ENCODE results near the gene GALK1. TPM values are rescaled to one million over a fixed set of nuclear protein-coding genes. Genes with fewer than 3 reads are reported as not detected.

The GALK1 gene
- total RNA-seq, 1 experiment from 2014 or later = 36.7 TPM

DNA sequence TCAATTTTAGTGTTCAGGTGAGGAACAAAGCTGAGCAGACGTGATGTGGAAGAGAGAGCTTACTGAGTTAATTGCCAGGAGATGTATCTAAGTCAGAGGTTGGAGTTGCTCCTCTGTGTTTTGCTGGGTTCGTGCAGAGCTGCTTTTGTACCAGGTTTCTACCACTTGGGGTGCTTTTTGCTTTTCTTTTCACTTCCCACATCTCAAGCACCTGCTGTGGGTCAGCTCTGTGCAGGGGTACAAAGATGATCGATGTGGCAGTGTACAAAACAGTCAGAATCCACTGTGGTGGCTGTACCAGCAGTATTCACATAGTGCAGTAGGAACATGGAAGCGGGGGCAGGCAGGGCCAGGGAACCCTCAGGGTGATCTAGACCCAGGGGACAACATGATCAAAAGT is 34.4 kb upstream of the GALK1 start:
- no peak overlapping the region for H3K56ac ChIP-seq (ENCODE audit: insufficient read length, low read depth, low read length)

More for the DNA sequence above, 34.4 kb upstream of the GALK1 start:
- Histone ChIP-seq H3K23ac (ENCODE audit: insufficient read length, low read depth, low read length) (no peak overlapping the region), H4K20me1 (ENCODE audit: control insufficient read depth, insufficient read depth, insufficient read length) (no peaks in the 10 kb centered on the region), H2BK120ac (ENCODE audit: low read depth, low read length, poor library complexity, severe bottlenecking) (no peak overlapping the region), H2BK15ac (ENCODE audit: low read depth, low read length) (no peak overlapping the region), H3K4me1 (ENCODE audit: insufficient read depth, low read length) (no peaks in the 10 kb centered on the region), H3K23me2 (ENCODE audit: insufficient read length, low read depth, low read length, poor library complexity, severe bottlenecking) (no peaks in the 10 kb centered on the region), H2BK20ac (ENCODE audit: low read depth, low read length, poor library complexity, severe bottlenecking) (no peak overlapping the region), H3T11ph (ENCODE audit: low read length) (no peak overlapping the region), H3K9ac (ENCODE audit: extremely low read depth, insufficient read length, low read length) (no peak overlapping the region), H4K5ac (ENCODE audit: insufficient read length, low read depth, low read length) (no peak overlapping the region), H3K79me1 (ENCODE audit: insufficient read depth, low read depth, low read length, poor library complexity, severe bottlenecking) (peaks cover 14% of the 10 kb centered on the region), H3K14ac (ENCODE audit: insufficient read depth, low read length) (no peak overlapping the region), H4K8ac (replicated peaks; ENCODE audit: insufficient read length, low read depth, low read length) (no peak overlapping the region), H3K79me2 (ENCODE audit: insufficient read depth, low read length) (peaks cover 5% of the 10 kb centered on the region; the same call in 1 of the 2 replicates), H3K18ac (ENCODE audit: insufficient read length, low read depth, low read length) (no peak overlapping the region), H3K9me3 (ENCODE audit: control insufficient read depth, low read depth, low read length) (no peaks in the 10 kb centered on the region), H3K27ac (ENCODE audit: insufficient read length, low read depth, low read length) (no peak overlapping the region), H2AK5ac (ENCODE audit: insufficient read length, low read length) (no peak overlapping the region), H2BK12ac (ENCODE audit: insufficient read length, low read depth, low read length) (no peak overlapping the region), H3K4ac (ENCODE audit: low read depth, low read length) (no peak overlapping the region), H2AFZ (ENCODE audit: low read length) (no peak overlapping the region), H2BK5ac (ENCODE audit: insufficient read length, low read length) (no peak overlapping the region), H4K91ac (ENCODE audit: insufficient read length, low read depth, low read length) (no peak overlapping the region), H3K27me3 (ENCODE audit: insufficient read depth, low read length) (no peaks in the 10 kb centered on the region), H3K4me2 (ENCODE audit: insufficient read depth, insufficient read length, low read length) (no peak overlapping the region)
- peak overlapping the region in 1 of 3 experiments; percentile 55; a peak in 2 of 7 replicates for H3K27ac Mint-ChIP-seq
- no peak for DNase-seq
- TF ChIP-seq, protein P1, sequence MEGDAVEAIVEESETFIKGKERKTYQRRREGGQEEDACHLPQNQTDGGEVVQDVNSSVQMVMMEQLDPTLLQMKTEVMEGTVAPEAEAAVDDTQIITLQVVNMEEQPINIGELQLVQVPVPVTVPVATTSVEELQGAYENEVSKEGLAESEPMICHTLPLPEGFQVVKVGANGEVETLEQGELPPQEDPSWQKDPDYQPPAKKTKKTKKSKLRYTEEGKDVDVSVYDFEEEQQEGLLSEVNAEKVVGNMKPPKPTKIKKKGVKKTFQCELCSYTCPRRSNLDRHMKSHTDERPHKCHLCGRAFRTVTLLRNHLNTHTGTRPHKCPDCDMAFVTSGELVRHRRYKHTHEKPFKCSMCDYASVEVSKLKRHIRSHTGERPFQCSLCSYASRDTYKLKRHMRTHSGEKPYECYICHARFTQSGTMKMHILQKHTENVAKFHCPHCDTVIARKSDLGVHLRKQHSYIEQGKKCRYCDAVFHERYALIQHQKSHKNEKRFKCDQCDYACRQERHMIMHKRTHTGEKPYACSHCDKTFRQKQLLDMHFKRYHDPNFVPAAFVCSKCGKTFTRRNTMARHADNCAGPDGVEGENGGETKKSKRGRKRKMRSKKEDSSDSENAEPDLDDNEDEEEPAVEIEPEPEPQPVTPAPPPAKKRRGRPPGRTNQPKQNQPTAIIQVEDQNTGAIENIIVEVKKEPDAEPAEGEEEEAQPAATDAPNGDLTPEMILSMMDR (conservative IDR thresholded peaks at IDR 0.05) = no peak
- no CpG with 5 or more reads among the region's 4 CpGs for WGBS (ENCODE audit: extremely low coverage, insufficient read length, low lambda C conversion rate)
- H3K36me3 Mint-ChIP-seq (ENCODE audit: insufficient read depth in 1 of 3, low read depth in 3 of 3) = peaks cover 9 to 48% (median 34%) of the 10 kb centered on the region in 3 experiments; a peak in 6 of 7 replicates
- H3K27me3 Mint-ChIP-seq (ENCODE audit: low read depth) = no peaks in the 10 kb centered on the region
- no peak overlapping the region for H3K4me3 Mint-ChIP-seq
- no peaks in the 10 kb centered on the region for H3K4me1 Mint-ChIP-seq
- no peaks in the 10 kb centered on the region for H3K9me3 Mint-ChIP-seq
